Measurements from ENCODE around the gene MAP1B. TPM values are rescaled to one million over a fixed set of nuclear protein-coding genes. Genes with fewer than 3 reads are reported as not detected.

The MAP1B gene
- total and polyA plus RNA-seq, 10 of the 15 experiments (the other 5 are each of a cell fraction or from before 2014, with no cell fraction given) = 0.02 to 0.81 (median 0.06) TPM; not detected in 1

GRCh38 chr5:72234868-72235267 is 127.6 kb downstream of the MAP1B start:
- ChIA-PET RAD21 (ENCODE audit: unreplicated experiment) (interaction anchor here (1.2 to 5.0 kb wide), 7 partner anchors 11 to 74 kb away, joined by 5 to 31 read pairs (median 6); no protein-coding TSS in a partner anchor), CTCF (interaction anchor here (0.5 to 3.0 kb wide), 11 partner anchors 10 to 452 kb away, joined by 3 to 19 read pairs (median 5); no protein-coding TSS in a partner anchor), POLR2A (interaction anchor here (0.6 to 1.6 kb wide), 7 partner anchors 58 to 219 kb away, joined by 3 to 10 read pairs (median 3); no protein-coding TSS in a partner anchor), SMC1A (ENCODE audit: uncharacterized antibody, unreplicated experiment) (interaction anchor here (0.9 to 2.3 kb wide), 8 partner anchors 11 to 87 kb away, joined by 4 to 13 read pairs (median 6); no protein-coding TSS in a partner anchor)
- no peak overlapping the region for H3K4me3 ChIP-seq
- 100% methylated on average over 1 of the region's 1 CpG for WGBS (ENCODE audit: insufficient coverage, insufficient replicate concordance, low lambda C conversion rate, missing lambda C conversion rate)
- H3K9me3 ChIP-seq (replicated peaks; ENCODE audit: control insufficient read depth, insufficient read depth, low read length) = no peaks in the 10 kb centered on the region
- H3K9ac ChIP-seq (ENCODE audit: control insufficient read depth, insufficient read depth, low read length) = no peak overlapping the region
- no peaks in the 10 kb centered on the region; the same call in 1 of the 2 replicates for H3K79me2 ChIP-seq (ENCODE audit: control insufficient read depth, insufficient read depth, low read length)
- peak overlapping the region; percentile 32 for H3K27ac ChIP-seq (ENCODE audit: control insufficient read depth, insufficient read depth)
- no peak overlapping the region for H2AFZ ChIP-seq (ENCODE audit: control insufficient read depth, low read depth, low read length)
- DNase-seq (ENCODE audit: low read depth, low spot score) (no peak), ATAC-seq (0 out of 3 replicates have a peak, but pooled peaks have one; percentile 6), FAIRE-seq (no peak)
- H3K4me2 ChIP-seq (ENCODE audit: control insufficient read depth, insufficient read depth) = peak overlapping the region; percentile 27; the same call in 1 of the 2 replicates
- H3K36me3 ChIP-seq (ENCODE audit: control insufficient read depth in 2 of 2, insufficient read depth in 2 of 2, low read length in 1 of 2) = peaks cover 6 to 39% of the 10 kb centered on the region in 2 experiments
- no peaks in the 10 kb centered on the region for H3K27me3 ChIP-seq (replicated peaks in 1 of 2; ENCODE audit: control insufficient read depth in 2 of 2, insufficient read depth in 2 of 2, low read length in 1 of 2)
- peaks cover 32% of the 10 kb centered on the region for H3K4me1 ChIP-seq (ENCODE audit: control insufficient read depth, insufficient read depth, low read length)
- intact Hi-C loops (cut with micrococcal nuclease; ENCODE audit: unreplicated experiment) (loop anchor here (5.0 kb wide), 1 partner anchor 72 kb away; no protein-coding TSS in a partner anchor), in situ Hi-C loops (cut with MboI) (no loop called here)
- TF ChIP-seq FOS (IDR thresholded peaks at IDR 0.05; ENCODE audit: borderline replicate concordance, extremely low read depth, insufficient read length) (no peak), SKIL (IDR thresholded peaks at IDR 0.05; ENCODE audit: low read depth, poor library complexity, severe bottlenecking) (no peak), TAF1 (IDR thresholded peaks at IDR 0.05; ENCODE audit: borderline replicate concordance, low read depth, low read length) (no peak), PAX8 (IDR thresholded peaks at IDR 0.05) (no peak), GABPA (IDR thresholded peaks at IDR 0.05; ENCODE audit: low read depth) (0 out of 2 replicates have a peak, but pooled peaks have one; percentile 12), ZSCAN29 (IDR thresholded peaks at IDR 0.05) (no peak), RUNX3 (IDR thresholded peaks at IDR 0.05; ENCODE audit: low read length) (0 out of 2 replicates have a peak, but pooled peaks have one; percentile 9), MTA3 (IDR thresholded peaks at IDR 0.05; ENCODE audit: borderline replicate concordance, low read length) (no peak)
- H4K20me1 ChIP-seq (ENCODE audit: control insufficient read depth, insufficient read depth) = no peaks in the 10 kb centered on the region
- no TSS peak for BruUV-seq (replicated peaks)

Measured in GM12878 (cell line).